HG03439 (cell line): ENCODE measurements around the gene BAAT.

ENCODE experiments used
- ATAC-seq: cut with Tn5 transposase; IDR thresholded peaks from one replicate; pipeline ENCODE4 v1.9.1; 2021; ENCODE audit warnings: mild to moderate bottlenecking, moderate library complexity; ENCODE audit not compliant: unreplicated experiment

BAAT gene

DNA sequence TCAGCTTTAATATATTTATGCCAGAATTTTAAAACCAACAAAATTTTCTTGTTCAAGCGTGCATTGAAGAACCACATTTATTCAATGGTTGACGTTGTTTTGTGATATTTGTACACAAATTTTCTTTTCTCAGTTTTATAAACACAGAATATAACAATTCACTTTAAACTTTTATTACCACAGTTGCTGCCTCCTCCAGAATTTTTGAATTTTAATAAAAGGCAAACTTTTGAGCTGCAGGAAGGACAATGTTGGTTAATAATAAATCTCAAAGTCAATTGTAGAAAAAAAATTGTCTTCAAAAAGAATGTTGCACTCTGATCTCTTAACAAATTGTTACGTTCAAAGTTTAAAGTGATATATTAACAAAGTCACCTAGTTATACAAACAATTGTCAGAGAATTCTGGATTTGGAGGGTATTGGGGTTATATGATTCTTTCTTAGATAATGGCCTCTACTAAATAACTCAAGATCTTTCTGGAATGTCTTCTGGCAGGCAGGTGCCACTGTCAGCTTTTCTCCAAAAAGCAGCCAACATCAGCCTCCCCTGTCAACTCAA, 60.5 kb downstream of the BAAT start:
- ATAC-seq: no peak

DNA sequence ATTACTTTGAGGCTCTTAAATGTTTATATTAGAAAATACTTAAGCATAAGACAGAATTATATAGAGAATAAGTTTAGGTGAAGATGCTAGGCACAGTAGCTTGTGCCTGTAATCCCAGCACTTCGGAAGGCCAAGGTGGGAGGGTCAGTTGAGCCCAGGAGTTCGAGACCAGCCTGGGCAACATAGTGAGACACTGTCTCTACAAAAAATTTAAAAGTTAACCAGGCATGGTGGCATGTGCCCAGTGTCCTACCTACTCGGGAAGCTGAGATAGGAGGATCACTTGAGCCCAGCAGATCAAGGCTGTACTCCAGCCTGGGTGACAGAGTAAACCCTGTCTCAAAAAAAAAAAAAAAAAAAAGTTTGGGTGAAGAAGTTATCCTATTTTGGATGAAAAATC, 61.7 kb downstream of the BAAT start:
- ATAC-seq: no peak

DNA sequence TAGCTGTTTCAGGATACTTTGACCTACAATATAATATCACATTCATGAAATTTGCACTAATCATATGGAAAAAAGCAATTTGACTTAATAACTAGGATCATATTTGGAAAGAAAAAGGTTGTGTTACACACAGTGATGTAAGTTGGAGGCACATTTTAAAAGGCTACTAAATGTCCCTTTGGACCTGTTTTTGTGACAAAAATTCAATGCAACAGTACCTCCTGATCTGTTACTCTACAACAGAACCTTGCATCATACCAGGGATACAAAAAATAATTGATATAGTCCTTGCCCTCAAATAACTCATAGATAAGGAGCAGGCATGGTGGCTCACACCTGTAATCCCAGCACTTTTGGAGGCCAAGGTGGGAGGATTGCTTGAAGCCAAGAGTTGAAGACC, 67.1 kb downstream of the BAAT start:
- no peak for ATAC-seq

DNA sequence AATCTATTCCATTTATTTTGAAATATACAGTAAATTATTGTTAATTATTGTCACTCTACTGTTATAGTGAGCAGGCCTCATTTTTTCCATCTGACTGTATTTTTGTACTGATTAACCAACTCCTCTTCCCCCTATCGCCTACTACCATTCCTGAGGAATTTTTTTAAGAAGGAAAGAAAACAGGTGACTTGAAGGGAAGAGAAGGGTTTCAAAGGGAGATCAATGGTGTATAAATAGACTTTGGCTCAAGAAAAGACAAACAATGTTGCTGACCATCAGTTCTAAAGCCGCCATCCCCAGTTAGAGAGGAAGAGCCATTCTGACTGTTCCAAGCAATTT, 69.7 kb downstream of the BAAT start:
- ATAC-seq: no peak

DNA sequence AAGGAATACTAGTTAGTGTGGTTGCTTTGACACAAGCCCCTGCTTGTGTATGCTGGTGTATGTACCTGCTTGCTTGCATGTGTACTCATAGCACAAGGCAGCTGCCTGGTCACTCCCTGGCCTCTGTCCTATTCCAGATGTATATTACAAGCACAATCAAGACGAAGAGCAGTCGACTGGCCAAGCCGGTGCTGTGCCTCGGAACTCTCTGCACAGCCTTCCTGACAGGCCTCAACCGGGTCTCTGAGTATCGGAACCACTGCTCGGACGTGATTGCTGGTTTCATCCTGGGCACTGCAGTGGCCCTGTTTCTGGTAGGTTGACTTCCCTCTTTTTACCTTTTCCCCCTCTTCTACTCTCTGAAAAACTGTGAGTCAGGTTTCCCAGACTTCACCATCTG, 72.1 kb downstream of the BAAT start:
- no peak for ATAC-seq

DNA sequence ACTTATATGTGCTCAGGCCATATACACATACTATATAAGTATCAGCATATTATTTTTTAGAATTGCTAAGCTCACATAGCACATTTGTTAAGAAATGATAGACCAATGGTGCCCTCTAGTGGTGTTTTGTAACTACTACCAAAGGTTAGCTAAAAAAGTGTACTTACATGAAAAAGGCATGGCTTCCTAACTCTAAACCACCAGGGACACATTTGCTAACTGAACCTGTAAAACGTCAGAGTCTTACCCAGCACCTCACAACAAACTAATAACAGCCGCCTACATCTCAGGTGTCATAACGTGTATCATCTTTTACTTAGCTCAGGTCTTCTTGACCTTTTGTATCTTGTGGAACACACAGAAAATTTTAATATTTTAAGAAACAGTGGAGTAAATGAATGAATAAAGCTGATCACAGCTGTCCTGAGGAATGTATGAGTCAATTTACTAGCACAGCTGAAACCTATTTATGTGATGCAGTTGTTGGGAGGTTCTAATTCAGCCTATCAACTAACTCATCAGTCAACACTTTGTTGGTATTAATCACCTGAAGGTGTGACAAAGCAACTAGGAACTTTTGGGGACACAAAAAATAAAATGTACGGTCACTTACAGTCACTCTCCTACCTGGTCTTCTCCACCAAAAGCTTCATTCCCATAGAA, 72.9 kb downstream of the BAAT start:
- ATAC-seq: peak; percentile 89

DNA sequence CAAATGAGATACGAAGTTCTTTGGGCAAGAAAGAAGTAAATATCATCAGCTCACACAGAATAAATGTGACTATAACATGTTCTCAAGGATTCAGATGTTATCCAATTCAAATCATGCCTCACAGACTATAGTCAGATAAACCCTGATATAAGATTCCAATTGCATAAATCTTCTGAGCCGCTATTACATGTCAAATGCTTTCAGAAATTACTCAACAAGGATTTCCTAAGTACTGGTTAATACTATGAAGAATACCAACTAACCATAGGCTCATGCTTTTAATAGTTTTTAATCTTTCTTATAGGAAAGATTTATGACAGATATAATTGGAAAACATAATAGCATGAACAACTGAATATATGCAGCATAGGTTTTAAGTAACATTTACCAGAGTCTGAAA, 73.6 kb downstream of the BAAT start:
- no peak for ATAC-seq
